SK-N-MC (cell line): ENCODE data around the gene SULT1A2.

ENCODE experiments used
- EZH2 ChIP-seq: fragments of 200-600 bp; sonication (generic); IDR thresholded peaks from one replicate; pipeline ENCODE4 v1.6.1; 2017; ENCODE audit warnings: antibody characterized with exemption
- FOXP2 ChIP-seq: optimal IDR thresholded peaks from 2 replicates; pipeline ENCODE3; 2011; ENCODE audit warnings: mild to moderate bottlenecking, moderate library complexity; ENCODE audit not compliant: insufficient read depth; ENCODE audit errors: extremely low read length, control extremely low read depth
- POLR2AphosphoS5 ChIP-seq: IDR thresholded peaks from 2 replicates; pipeline ENCODE4 v1.6.1; 2012; ENCODE audit warnings: mild to moderate bottlenecking, low read depth, low read length, borderline replicate concordance

DNA sequence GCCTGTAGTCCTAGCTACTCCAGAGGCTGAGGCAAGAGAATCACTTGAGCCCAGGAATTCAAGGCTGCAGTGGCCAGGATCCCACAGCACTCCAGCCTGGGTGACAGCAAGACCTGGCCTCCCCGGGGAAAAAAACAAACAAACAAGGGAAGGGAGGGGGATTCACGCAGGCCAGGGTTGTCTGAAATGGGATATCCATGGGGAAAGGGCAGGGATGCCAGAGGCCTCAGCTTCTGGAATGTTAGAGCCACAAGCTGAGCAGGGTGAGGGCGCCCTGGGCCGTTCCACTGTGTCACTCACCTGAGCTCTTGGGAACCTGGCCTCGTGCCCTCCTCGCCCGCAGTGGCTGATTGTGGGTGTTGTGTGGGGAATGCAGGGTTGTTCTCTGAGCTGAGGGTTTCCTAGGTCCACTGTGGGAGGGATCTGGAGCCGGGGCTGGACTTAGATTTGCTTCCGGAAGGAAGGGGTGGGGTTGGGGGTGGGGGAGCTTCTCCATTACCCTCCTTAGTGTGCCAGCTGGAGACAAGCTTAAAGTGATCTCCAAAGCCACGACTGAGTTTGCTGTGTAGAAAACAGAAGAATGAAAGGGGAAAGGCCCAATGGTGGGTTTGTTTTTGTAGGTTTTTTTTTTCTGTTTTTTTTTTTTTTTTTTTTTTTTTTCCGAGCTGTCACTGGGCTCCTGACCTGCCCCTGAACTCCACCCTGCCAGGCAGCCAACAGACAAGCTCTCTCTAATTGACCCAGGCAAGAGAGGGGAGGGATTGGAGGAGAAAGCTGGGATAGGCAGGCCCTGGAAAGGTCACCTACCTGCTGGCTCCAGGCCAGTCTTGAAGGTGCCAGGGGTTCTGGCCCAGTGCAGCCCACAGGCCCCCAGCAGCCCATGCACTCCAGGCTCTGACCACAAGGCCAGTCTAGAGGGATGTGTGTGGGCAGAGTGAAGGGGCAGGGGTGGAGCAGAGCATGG lies 13.1 kb upstream of the SULT1A2 start, which contains the start of gene SULT1A1:
- no peak for TF ChIP-seq POLR2AphosphoS5
- no peak for TF ChIP-seq EZH2
- TF ChIP-seq FOXP2, result no peak
